Measurements from ENCODE around the gene GNG14. TPM values are rescaled to one million over a fixed set of nuclear protein-coding genes. Genes with fewer than 3 reads are reported as not detected.
A peak's percentile ranks its signal among the peaks of the same experiment; 100 is the strongest.

Gene GNG14
- polyA plus RNA-seq, 3 donors = not detected

- peak in 2 of 3 donors; percentile 8 to 39 for DNase-seq
- Histone ChIP-seq H3K27ac (ENCODE audit: low read depth in 1 of 2, low read length in 2 of 2) (peak overlapping the region; percentile 66 to 88), H3K36me3 (replicated peaks in 1 of 2; ENCODE audit: control insufficient read depth in 1 of 2, insufficient read depth in 2 of 2, low read length in 2 of 2) (peaks cover 23 to 34% of the 10 kb centered on the region in 2 donors), H3K9ac (ENCODE audit: insufficient read depth, low read length, poor library complexity, severe bottlenecking) (peak overlapping the region; percentile 96), H3K4me3 (replicated peaks in 1 of 3; ENCODE audit: low read depth in 2 of 3, low read length in 3 of 3) (peak overlapping the region; percentile 80 to 96 (median 88)), H3K4me2 (replicated peaks; ENCODE audit: extremely low read depth, low read length, poor library complexity, severe bottlenecking) (peak overlapping the region; percentile 98), H3K79me2 (ENCODE audit: insufficient read depth, low read length) (peaks cover 69% of the 10 kb centered on the region), H3K4me1 (ENCODE audit: control insufficient read depth in 1 of 2, insufficient read depth in 2 of 2, low read length in 2 of 2) (peaks cover 50 to 67% of the 10 kb centered on the region in 2 donors), H3K9me3 (replicated peaks in 1 of 2; ENCODE audit: control insufficient read depth in 1 of 2, insufficient read depth in 1 of 2, low read length in 2 of 2) (no peaks in the 10 kb centered on the region), H4K20me1 (ENCODE audit: insufficient read depth, low read length) (peaks cover 54% of the 10 kb centered on the region), H3K27me3 (ENCODE audit: control insufficient read depth in 2 of 2, insufficient read depth in 2 of 2, low read length in 2 of 2) (no peaks in the 10 kb centered on the region), H2AFZ (ENCODE audit: insufficient read depth, low read depth, low read length, poor library complexity, severe bottlenecking) (peak overlapping the region; percentile 83)
- H3K27ac Mint-ChIP-seq = peak overlapping the region; percentile 88 to 98 (median 95)
- H3K4me3 Mint-ChIP-seq = peak overlapping the region; percentile 88 to 93
- WGBS (ENCODE audit: insufficient coverage) = 0% methylated on average over 9 of the region's 15 CpGs
- H3K27me3 Mint-ChIP-seq (ENCODE audit: low read depth in 3 of 3) = peaks cover 0 to 4% (median 2%) of the 10 kb centered on the region in 3 donors
- intact Hi-C loops (cut with micrococcal nuclease) = no loop called here
- peaks cover 22 to 41% of the 10 kb centered on the region in 2 donors for H3K36me3 Mint-ChIP-seq
- peak; percentile 30 for TF ChIP-seq CTCF (IDR thresholded peaks at IDR 0.05)
- H3K4me1 Mint-ChIP-seq = peaks cover 56% of the 10 kb centered on the region
- no peaks in the 10 kb centered on the region for H3K9me3 Mint-ChIP-seq
Measured at GRCh38 chr19:12733369-12734214, 45.8 kb downstream of the GNG14 start.

GRCh38 chr19:12736995-12737834 lies 49.4 kb downstream of the GNG14 start, which contains the start of gene GET3:
Gene GET3, plus strand, starts transcription at chr19:12737497. Its CDS starts 9 bp downstream, at chr19:12737506.
- Histone ChIP-seq H3K4me1 (ENCODE audit: control insufficient read depth in 1 of 2, insufficient read depth in 2 of 2, low read length in 2 of 2) (peaks cover 42 to 47% of the 10 kb centered on the region in 2 donors), H3K4me3 (replicated peaks in 1 of 3; ENCODE audit: low read depth in 2 of 3, low read length in 3 of 3) (peak within 1 kb of the TSS; percentile 66 to 97 (median 81)), H3K36me3 (replicated peaks in 1 of 2; ENCODE audit: control insufficient read depth in 1 of 2, insufficient read depth in 2 of 2, low read length in 2 of 2) (peaks cover 4 to 21% of the 10 kb centered on the region in 2 donors), H2AFZ (ENCODE audit: insufficient read depth, low read depth, low read length, poor library complexity, severe bottlenecking) (peak within 1 kb of the TSS; percentile 85), H3K79me2 (ENCODE audit: insufficient read depth, low read length) (peaks cover 53% of the 10 kb centered on the region), H3K27ac (ENCODE audit: low read depth in 1 of 2, low read length in 2 of 2) (peak within 1 kb of the TSS; percentile 46 to 93), H3K27me3 (ENCODE audit: control insufficient read depth in 2 of 2, insufficient read depth in 2 of 2, low read length in 2 of 2) (no peaks in the 10 kb centered on the region), H3K4me2 (replicated peaks; ENCODE audit: extremely low read depth, low read length, poor library complexity, severe bottlenecking) (peak within 1 kb of the TSS; percentile 92), H4K20me1 (ENCODE audit: insufficient read depth, low read length) (peaks cover 18% of the 10 kb centered on the region), H3K9ac (ENCODE audit: insufficient read depth, low read length, poor library complexity, severe bottlenecking) (peak within 1 kb of the TSS; percentile 74), H3K9me3 (replicated peaks in 1 of 2; ENCODE audit: control insufficient read depth in 1 of 2, insufficient read depth in 1 of 2, low read length in 2 of 2) (no peaks in the 10 kb centered on the region)
- 0% methylated on average over 25 of the region's 29 CpGs for WGBS (ENCODE audit: insufficient coverage)
- no peaks in the 10 kb centered on the region for H3K9me3 Mint-ChIP-seq
- H3K27me3 Mint-ChIP-seq (ENCODE audit: low read depth in 3 of 3) = peaks cover 0 to 2% (median 2%) of the 10 kb centered on the region in 3 donors
- peak within 1 kb of the TSS; percentile 99 for H3K4me3 Mint-ChIP-seq
- DNase-seq = peak; percentile 86 to 93 (median 93)
- H3K36me3 Mint-ChIP-seq = peaks cover 19 to 37% of the 10 kb centered on the region in 2 donors
- peak within 1 kb of the TSS; percentile 92 to 98 (median 96) for H3K27ac Mint-ChIP-seq
- no peak for TF ChIP-seq CTCF (IDR thresholded peaks at IDR 0.05)
- H3K4me1 Mint-ChIP-seq = peaks cover 39% of the 10 kb centered on the region
- intact Hi-C loops (cut with micrococcal nuclease) = loop anchor here in 1 of 2 donors (2.0 to 5.0 kb wide), 2 partner anchors 14 to 55 kb away; partner anchors contain the start of genes DHPS and TNPO2
